Measurements from ENCODE around the gene STOML2. TPM values are rescaled to one million over a fixed set of nuclear protein-coding genes. Genes with fewer than 3 reads are reported as not detected.

Gene STOML2
- total RNA-seq, 1 experiment from 2014 or later = 192 TPM

- Histone ChIP-seq H3K23me2 (ENCODE audit: insufficient read length, low read depth, low read length, poor library complexity, severe bottlenecking) (peaks cover 6% of the 10 kb centered on the region), H2AFZ (ENCODE audit: low read length) (no peak within 1 kb of the TSS), H4K20me1 (ENCODE audit: control insufficient read depth, insufficient read depth, insufficient read length) (no peaks in the 10 kb centered on the region), H2BK5ac (ENCODE audit: insufficient read length, low read length) (no peak within 1 kb of the TSS), H3K9ac (ENCODE audit: extremely low read depth, insufficient read length, low read length) (peak within 1 kb of the TSS; percentile 85), H4K91ac (ENCODE audit: insufficient read length, low read depth, low read length) (no peak within 1 kb of the TSS), H3K27me3 (ENCODE audit: insufficient read depth, low read length) (no peaks in the 10 kb centered on the region), H4K8ac (replicated peaks; ENCODE audit: insufficient read length, low read depth, low read length) (no peak within 1 kb of the TSS), H3K79me1 (ENCODE audit: insufficient read depth, low read depth, low read length, poor library complexity, severe bottlenecking) (no peaks in the 10 kb centered on the region), H3K23ac (ENCODE audit: insufficient read length, low read depth, low read length) (no peak within 1 kb of the TSS), H3K18ac (ENCODE audit: insufficient read length, low read depth, low read length) (peak within 1 kb of the TSS; percentile 95), H3K4me2 (ENCODE audit: insufficient read depth, insufficient read length, low read length) (peak within 1 kb of the TSS; percentile 76), H3K56ac (ENCODE audit: insufficient read length, low read depth, low read length) (no peak within 1 kb of the TSS), H2BK12ac (ENCODE audit: insufficient read length, low read depth, low read length) (no peak within 1 kb of the TSS), H3K4ac (ENCODE audit: low read depth, low read length) (no peak within 1 kb of the TSS; the same call in 1 of the 2 replicates), H4K5ac (ENCODE audit: insufficient read length, low read depth, low read length) (no peak within 1 kb of the TSS), H3T11ph (ENCODE audit: low read length) (peak within 1 kb of the TSS; percentile 20), H2BK15ac (ENCODE audit: low read depth, low read length) (no peak within 1 kb of the TSS), H2BK120ac (ENCODE audit: low read depth, low read length, poor library complexity, severe bottlenecking) (no peak within 1 kb of the TSS), H3K4me1 (ENCODE audit: insufficient read depth, low read length) (peaks cover 5% of the 10 kb centered on the region; the same call in 1 of the 2 replicates), H3K27ac (ENCODE audit: insufficient read length, low read depth, low read length) (peak within 1 kb of the TSS; percentile 35), H2BK20ac (ENCODE audit: low read depth, low read length, poor library complexity, severe bottlenecking) (no peak within 1 kb of the TSS), H3K9me3 (ENCODE audit: control insufficient read depth, low read depth, low read length) (no peaks in the 10 kb centered on the region), H2AK5ac (ENCODE audit: insufficient read length, low read length) (no peak within 1 kb of the TSS), H3K14ac (ENCODE audit: insufficient read depth, low read length) (peak within 1 kb of the TSS; percentile 92), H3K79me2 (ENCODE audit: insufficient read depth, low read length) (peaks cover 39% of the 10 kb centered on the region)
- Mint-ChIP-seq H3K27ac (peak within 1 kb of the TSS; percentile 98 to 99 (median 98)), H3K4me3 (peak within 1 kb of the TSS; percentile 92 to 95), H3K36me3 (ENCODE audit: insufficient read depth in 1 of 3, low read depth in 3 of 3) (peaks cover 60 to 83% (median 74%) of the 10 kb centered on the region in 3 experiments), H3K27me3 (ENCODE audit: low read depth) (no peaks in the 10 kb centered on the region; the same call in none of the 2 replicates), H3K4me1 (peaks cover 19 to 22% of the 10 kb centered on the region in 2 experiments), H3K9me3 (no peaks in the 10 kb centered on the region; a peak in 1 of 5 replicates)
- TF ChIP-seq CTCF (conservative IDR thresholded peaks at IDR 0.05) = no peak
- no CpG with 5 or more reads among the region's 54 CpGs for WGBS (ENCODE audit: extremely low coverage, insufficient read length, low lambda C conversion rate)
- DNase-seq = peak; percentile 100
These were observed 30.3 kb downstream of the STOML2 start, which contains the start of gene VCP for GRCh38 chr9:35072461-35073278. Gene VCP, minus strand, starts transcription at chr9:35072625. Its CDS starts 272 bp downstream, at chr9:35072353.

All from H9 (cell line).